H4 (cell line): ENCODE data around the gene KRT28. TPM values are rescaled to one million over a fixed set of nuclear protein-coding genes. Genes with fewer than 3 reads are reported as not detected.
"Not testable (repeated sequence)": the region's sequence is repeated elsewhere in the genome, so short reads cannot be mapped to it uniquely, and the experiment has no call there.

Experiments
- DNase-seq: peaks from one replicate; pipeline ENCODE4 v3.0.0-alpha.2; 2015; ENCODE audit warnings: low spot score
- total RNA-seq: library from RNA; depleted of rRNA; stranded (reverse); fragments of >200 nt; shearing (Covaris generic); gene quantifications from 2 replicates; pipeline ENCODE4 v1.2.3, GENCODE V29; 2014; rRNA removed

Gene KRT28
- total RNA-seq, 1 experiment from 2014 or later: not detected

GRCh38 chr17:40779181-40779909 lies 20.4 kb downstream of the KRT28 start:
- no peak for DNase-seq

- no peak for DNase-seq
These were observed 21.3 kb downstream of the KRT28 start for GRCh38 chr17:40778461-40778860.

GRCh38 chr17:40777971-40778370 lies 21.8 kb downstream of the KRT28 start:
- DNase-seq: no peak

- no peak for DNase-seq
These were observed 22.3 kb downstream of the KRT28 start for GRCh38 chr17:40777459-40777858.

GRCh38 chr17:40775945-40776344 lies 23.8 kb downstream of the KRT28 start:
- DNase-seq: no peak

GRCh38 chr17:40772101-40772500 lies 27.7 kb downstream of the KRT28 start, which contains the start of gene KRT26:
KRT26 (minus strand) TSS chr17:40772201; CDS start chr17:40772113, 88 bp downstream.
- DNase-seq: no peak

- no peak for DNase-seq
These were observed 34.1 kb downstream of the KRT28 start for GRCh38 chr17:40765657-40766056.

- no peak for DNase-seq
These were observed 36.0 kb downstream of the KRT28 start for GRCh38 chr17:40763752-40764151.

GRCh38 chr17:40760105-40761016 lies 39.4 kb downstream of the KRT28 start:
- DNase-seq: no peak

GRCh38 chr17:40755231-40755630 lies 44.5 kb downstream of the KRT28 start, which contains the start of gene KRT25:
KRT25 (minus strand) TSS chr17:40755331; CDS start chr17:40755271, 60 bp downstream.
- no peak for DNase-seq

- no peak for DNase-seq
These were observed 46.0 kb downstream of the KRT28 start for GRCh38 chr17:40753804-40754203.

GRCh38 chr17:40751065-40751464 lies 48.7 kb downstream of the KRT28 start:
- no peak for DNase-seq

GRCh38 chr17:40750391-40750790 lies 49.4 kb downstream of the KRT28 start:
- no peak for DNase-seq

GRCh38 chr17:40748666-40749065 lies 51.1 kb downstream of the KRT28 start:
- DNase-seq: not testable (repeated sequence)

Other genes starting within 250 kb of the KRT28 start
- not detected in 2 replicates for gene CCR7, start 234.5 kb downstream of the KRT28 start, total RNA-seq
- 68.5 and 92.5 TPM in 2 replicates for gene SMARCE1, start 152.1 kb downstream of the KRT28 start, total RNA-seq
- gene KRT222, start 134.8 kb downstream of the KRT28 start, total RNA-seq: 0.06 TPM in 1 of 2 replicates, not detected in the other
- gene KRT24, start 96.2 kb downstream of the KRT28 start, total RNA-seq: not detected in 2 replicates
- gene KRT25, start 44.6 kb downstream of the KRT28 start, total RNA-seq: not detected in 2 replicates
- not detected in 2 replicates for gene KRT26, start 27.8 kb downstream of the KRT28 start, total RNA-seq
- gene KRT27, start 17.4 kb downstream of the KRT28 start, total RNA-seq: not detected in 2 replicates
- gene KRT10, start 22.7 kb upstream of the KRT28 start, total RNA-seq: 45.0 and 61.1 TPM in 2 replicates
- not detected in 2 replicates for gene KRT12, start 67.3 kb upstream of the KRT28 start, total RNA-seq
- not detected in 2 replicates for gene KRT20, start 85.3 kb upstream of the KRT28 start, total RNA-seq
- not detected in 2 replicates for gene KRT23, start 137.7 kb upstream of the KRT28 start, total RNA-seq
- 0.18 TPM in 1 of 2 replicates, not detected in the other for gene KRT39, start 167.0 kb upstream of the KRT28 start, total RNA-seq
- not detected in 2 replicates for gene KRT40, start 184.4 kb upstream of the KRT28 start, total RNA-seq
- gene KRTAP3-3, start 194.2 kb upstream of the KRT28 start, total RNA-seq: not detected in 2 replicates
- not detected in 2 replicates for gene KRTAP3-2, start 199.9 kb upstream of the KRT28 start, total RNA-seq
- gene KRTAP3-1, start 209.2 kb upstream of the KRT28 start, total RNA-seq: not detected in 2 replicates
- 0.27 TPM in 1 of 2 replicates, not detected in the other for gene KRTAP1-5, start 227.2 kb upstream of the KRT28 start, total RNA-seq
- not detected in 2 replicates for gene KRTAP1-4, start 230.2 kb upstream of the KRT28 start, total RNA-seq
- not detected in 2 replicates for gene KRTAP1-3, start 234.9 kb upstream of the KRT28 start, total RNA-seq
- not detected in 2 replicates for gene KRTAP1-1, start 241.5 kb upstream of the KRT28 start, total RNA-seq
- not detected in 2 replicates for gene KRTAP2-1, start 247.4 kb upstream of the KRT28 start, total RNA-seq